WTC11 (cell line): ENCODE results near the gene TMEM72. TPM values are rescaled to one million over a fixed set of nuclear protein-coding genes. Genes with fewer than 3 reads are reported as not detected.

Experiments used
- ATAC-seq: fragments of 200-7000 bp; cut with Tn5 transposase; 2 replicates; pipeline ENCODE4 v1.10.0; 2021; ENCODE audit warnings: mild to moderate bottlenecking, moderate library complexity
- CTCF ChIA-PET: fragments of 300-600 bp; sonication (Branson Sonifier 250); formaldehyde crosslinking; loops from one replicate; lab custom pipeline; 2021; ENCODE audit warnings: antibody characterized with exemption; lab: Charles Lee
- POLR2A ChIA-PET: fragments of 350-600 bp; sonication (Branson Sonifier 250); formaldehyde crosslinking; loops from one replicate; lab custom pipeline; 2021; ENCODE audit warnings: antibody characterized with exemption; lab: Charles Lee
- DNase-seq: peaks from one replicate; pipeline ENCODE4 v3.0.0; 2021; ENCODE audit warnings: low spot score
- H3K27ac Mint-ChIP-seq: 2 replicates; pipeline ENCODE4 v1.8.0; 2021; ENCODE audit warnings: mixed read lengths
- H3K27me3 Mint-ChIP-seq: 2 replicates; pipeline ENCODE4 v1.8.0; 2021; ENCODE audit warnings: low read depth, mild to moderate bottlenecking, moderate library complexity, mixed read lengths
- H3K36me3 Mint-ChIP-seq: 2 replicates; pipeline ENCODE4 v1.8.0; 2021; ENCODE audit warnings: mixed read lengths
- H3K4me1 Mint-ChIP-seq: 2 replicates; pipeline ENCODE4 v1.8.0; 2022; ENCODE audit warnings: mixed read lengths
- H3K4me3 Mint-ChIP-seq: 2 replicates; pipeline ENCODE4 v1.8.0; 2021; ENCODE audit warnings: mild to moderate bottlenecking, moderate library complexity, mixed read lengths
- H3K9me3 Mint-ChIP-seq: 2 replicates; pipeline ENCODE4 v1.8.0; 2021; ENCODE audit warnings: mixed read lengths
- CREM ChIP-seq: sonication (generic); formaldehyde crosslinking; IDR thresholded peaks from 2 replicates; pipeline ENCODE4 v1.8.1; 2022; ENCODE audit warnings: mild to moderate bottlenecking, missing genetic modification reagents, moderate library complexity
- FOXP1 ChIP-seq: sonication (generic); formaldehyde crosslinking; IDR thresholded peaks from 2 replicates; pipeline ENCODE4 v1.8.0; 2022; ENCODE audit warnings: missing genetic modification reagents, mild to moderate bottlenecking, moderate library complexity, borderline replicate concordance
- GABPB1 ChIP-seq: sonication (generic); formaldehyde crosslinking; IDR thresholded peaks from 2 replicates; pipeline ENCODE4 v1.8.1; 2023; ENCODE audit warnings: mild to moderate bottlenecking, missing genetic modification reagents
- IRF2 ChIP-seq: sonication (generic); formaldehyde crosslinking; IDR thresholded peaks from 2 replicates; pipeline ENCODE4 v1.8.0; 2022; ENCODE audit warnings: low read depth, missing genetic modification reagents, borderline replicate concordance
- NFYB ChIP-seq: sonication (generic); formaldehyde crosslinking; conservative IDR thresholded peaks from 2 replicates; pipeline ENCODE4 v1.8.0; 2022; ENCODE audit warnings: low read depth, missing genetic modification reagents
- SMAD4 ChIP-seq: sonication (generic); formaldehyde crosslinking; IDR thresholded peaks from 2 replicates; pipeline ENCODE4 v1.8.0; 2022; ENCODE audit warnings: mild to moderate bottlenecking, missing genetic modification reagents
- ZBTB21 ChIP-seq: sonication (generic); formaldehyde crosslinking; IDR thresholded peaks from 2 replicates; pipeline ENCODE4 v1.8.1; 2023; ENCODE audit warnings: mild to moderate bottlenecking, missing genetic modification reagents, borderline replicate concordance
- ZNF138 ChIP-seq: sonication (generic); formaldehyde crosslinking; conservative IDR thresholded peaks from 2 replicates; pipeline ENCODE4 v1.8.1; 2022; ENCODE audit warnings: mild to moderate bottlenecking, moderate library complexity, missing genetic modification reagents
- ZNF423 ChIP-seq: fragments of 250-450 bp; sonication (Bioruptor Pico); IDR thresholded peaks from 2 replicates; pipeline ENCODE4 v2.1.2; 2022; ENCODE audit warnings: mild to moderate bottlenecking, moderate library complexity
- total RNA-seq: library from RNA; stranded (reverse); gene quantifications from 3 replicates; pipeline ENCODE4 v1.2.3, GENCODE V29; 2021
- TF ChIP-seq, protein P1 (sequence below): sonication (generic); formaldehyde crosslinking; IDR thresholded peaks from 2 replicates; pipeline ENCODE4 v1.8.1; 2022; ENCODE audit warnings: missing genetic modification reagents, borderline replicate concordance
- TF ChIP-seq, protein P2 (sequence below): sonication (generic); formaldehyde crosslinking; IDR thresholded peaks from 2 replicates; pipeline ENCODE4 v1.8.1; 2023; ENCODE audit warnings: mild to moderate bottlenecking, missing genetic modification reagents, moderate library complexity
- TF ChIP-seq, protein P3 (sequence below): sonication (generic); formaldehyde crosslinking; IDR thresholded peaks from 2 replicates; pipeline ENCODE4 v1.8.0; 2023; ENCODE audit warnings: missing genetic modification reagents, mild to moderate bottlenecking, borderline replicate concordance
- TF ChIP-seq, protein P4 (sequence below): sonication (generic); formaldehyde crosslinking; IDR thresholded peaks from 2 replicates; pipeline ENCODE4 v1.8.1; 2023; ENCODE audit warnings: mild to moderate bottlenecking, missing genetic modification reagents
- TF ChIP-seq, protein P5 (sequence below): fragments of 250-450 bp; sonication (Bioruptor Pico); IDR thresholded peaks from 2 replicates; pipeline ENCODE4 v1.8.0; 2021; ENCODE audit warnings: mild to moderate bottlenecking
- TF ChIP-seq, protein P6 (sequence below): fragments of 250-450 bp; sonication (Bioruptor Pico); IDR thresholded peaks from 2 replicates; pipeline ENCODE4 v1.9.0; 2021; ENCODE audit warnings: mild to moderate bottlenecking, borderline replicate concordance

Gene TMEM72
- total RNA-seq, 1 experiment from 2014 or later: not detected

DNA sequence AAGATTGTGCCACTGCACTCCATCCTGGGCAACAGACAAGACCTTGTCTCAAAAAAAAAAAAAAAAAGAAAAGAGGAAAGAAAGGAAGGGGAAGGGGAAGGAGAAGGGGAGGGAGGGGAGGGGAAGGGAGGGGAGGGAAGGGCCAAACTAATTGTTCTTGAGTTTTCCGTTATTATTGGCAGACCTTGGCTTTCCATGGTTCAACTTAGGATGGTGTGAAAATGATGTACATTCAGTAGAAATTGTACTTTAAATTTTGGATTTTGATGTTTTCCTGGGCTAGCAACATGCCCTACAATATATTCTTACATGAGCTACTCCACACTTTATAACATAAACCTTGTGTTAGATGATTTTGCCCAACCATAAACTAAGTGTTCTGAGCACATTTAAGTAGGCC lies 1.2 kb upstream of the TMEM72 start:
- Mint-ChIP-seq H3K9me3 (no peaks in the 10 kb centered on the region), H3K4me1 (peaks cover 46% of the 10 kb centered on the region), H3K36me3 (no peaks in the 10 kb centered on the region), H3K27me3 (no peaks in the 10 kb centered on the region; the same call in 1 of the 2 replicates), H3K27ac (no peak overlapping the region), H3K4me3 (no peak overlapping the region)
- ATAC-seq (no peak), DNase-seq (no peak)
- ChIA-PET POLR2A (no interaction called here), CTCF (interaction anchor here (2.3 to 4.3 kb wide), 2 partner anchors 15 to 23 kb away, joined by 14 to 25 read pairs; no protein-coding TSS in a partner anchor)
- TF ChIP-seq, protein P1, sequence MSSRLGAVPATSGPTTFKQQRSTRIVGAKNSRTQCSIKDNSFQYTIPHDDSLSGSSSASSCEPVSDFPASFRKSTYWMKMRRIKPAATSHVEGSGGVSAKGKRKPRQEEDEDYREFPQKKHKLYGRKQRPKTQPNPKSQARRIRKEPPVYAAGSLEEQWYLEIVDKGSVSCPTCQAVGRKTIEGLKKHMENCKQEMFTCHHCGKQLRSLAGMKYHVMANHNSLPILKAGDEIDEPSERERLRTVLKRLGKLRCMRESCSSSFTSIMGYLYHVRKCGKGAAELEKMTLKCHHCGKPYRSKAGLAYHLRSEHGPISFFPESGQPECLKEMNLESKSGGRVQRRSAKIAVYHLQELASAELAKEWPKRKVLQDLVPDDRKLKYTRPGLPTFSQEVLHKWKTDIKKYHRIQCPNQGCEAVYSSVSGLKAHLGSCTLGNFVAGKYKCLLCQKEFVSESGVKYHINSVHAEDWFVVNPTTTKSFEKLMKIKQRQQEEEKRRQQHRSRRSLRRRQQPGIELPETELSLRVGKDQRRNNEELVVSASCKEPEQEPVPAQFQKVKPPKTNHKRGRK (CRISPR knock-in tag): no peak
- TF ChIP-seq GABPB1: no peak
- no peak for TF ChIP-seq CREM
- TF ChIP-seq, protein P2, sequence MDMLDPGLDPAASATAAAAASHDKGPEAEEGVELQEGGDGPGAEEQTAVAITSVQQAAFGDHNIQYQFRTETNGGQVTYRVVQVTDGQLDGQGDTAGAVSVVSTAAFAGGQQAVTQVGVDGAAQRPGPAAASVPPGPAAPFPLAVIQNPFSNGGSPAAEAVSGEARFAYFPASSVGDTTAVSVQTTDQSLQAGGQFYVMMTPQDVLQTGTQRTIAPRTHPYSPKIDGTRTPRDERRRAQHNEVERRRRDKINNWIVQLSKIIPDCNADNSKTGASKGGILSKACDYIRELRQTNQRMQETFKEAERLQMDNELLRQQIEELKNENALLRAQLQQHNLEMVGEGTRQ (CRISPR knock-in tag): no peak
- TF ChIP-seq, protein P3, sequence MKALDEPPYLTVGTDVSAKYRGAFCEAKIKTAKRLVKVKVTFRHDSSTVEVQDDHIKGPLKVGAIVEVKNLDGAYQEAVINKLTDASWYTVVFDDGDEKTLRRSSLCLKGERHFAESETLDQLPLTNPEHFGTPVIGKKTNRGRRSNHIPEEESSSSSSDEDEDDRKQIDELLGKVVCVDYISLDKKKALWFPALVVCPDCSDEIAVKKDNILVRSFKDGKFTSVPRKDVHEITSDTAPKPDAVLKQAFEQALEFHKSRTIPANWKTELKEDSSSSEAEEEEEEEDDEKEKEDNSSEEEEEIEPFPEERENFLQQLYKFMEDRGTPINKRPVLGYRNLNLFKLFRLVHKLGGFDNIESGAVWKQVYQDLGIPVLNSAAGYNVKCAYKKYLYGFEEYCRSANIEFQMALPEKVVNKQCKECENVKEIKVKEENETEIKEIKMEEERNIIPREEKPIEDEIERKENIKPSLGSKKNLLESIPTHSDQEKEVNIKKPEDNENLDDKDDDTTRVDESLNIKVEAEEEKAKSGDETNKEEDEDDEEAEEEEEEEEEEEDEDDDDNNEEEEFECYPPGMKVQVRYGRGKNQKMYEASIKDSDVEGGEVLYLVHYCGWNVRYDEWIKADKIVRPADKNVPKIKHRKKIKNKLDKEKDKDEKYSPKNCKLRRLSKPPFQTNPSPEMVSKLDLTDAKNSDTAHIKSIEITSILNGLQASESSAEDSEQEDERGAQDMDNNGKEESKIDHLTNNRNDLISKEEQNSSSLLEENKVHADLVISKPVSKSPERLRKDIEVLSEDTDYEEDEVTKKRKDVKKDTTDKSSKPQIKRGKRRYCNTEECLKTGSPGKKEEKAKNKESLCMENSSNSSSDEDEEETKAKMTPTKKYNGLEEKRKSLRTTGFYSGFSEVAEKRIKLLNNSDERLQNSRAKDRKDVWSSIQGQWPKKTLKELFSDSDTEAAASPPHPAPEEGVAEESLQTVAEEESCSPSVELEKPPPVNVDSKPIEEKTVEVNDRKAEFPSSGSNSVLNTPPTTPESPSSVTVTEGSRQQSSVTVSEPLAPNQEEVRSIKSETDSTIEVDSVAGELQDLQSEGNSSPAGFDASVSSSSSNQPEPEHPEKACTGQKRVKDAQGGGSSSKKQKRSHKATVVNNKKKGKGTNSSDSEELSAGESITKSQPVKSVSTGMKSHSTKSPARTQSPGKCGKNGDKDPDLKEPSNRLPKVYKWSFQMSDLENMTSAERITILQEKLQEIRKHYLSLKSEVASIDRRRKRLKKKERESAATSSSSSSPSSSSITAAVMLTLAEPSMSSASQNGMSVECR (CRISPR knock-in tag): no peak
- TF ChIP-seq ZBTB21: no peak
- TF ChIP-seq IRF2: no peak
- no peak for TF ChIP-seq ZNF423
- TF ChIP-seq NFYB (CRISPR knock-in tag): no peak
- TF ChIP-seq SMAD4: no peak
- no peak for TF ChIP-seq ZNF138 (CRISPR knock-in tag)
- TF ChIP-seq, protein P4, sequence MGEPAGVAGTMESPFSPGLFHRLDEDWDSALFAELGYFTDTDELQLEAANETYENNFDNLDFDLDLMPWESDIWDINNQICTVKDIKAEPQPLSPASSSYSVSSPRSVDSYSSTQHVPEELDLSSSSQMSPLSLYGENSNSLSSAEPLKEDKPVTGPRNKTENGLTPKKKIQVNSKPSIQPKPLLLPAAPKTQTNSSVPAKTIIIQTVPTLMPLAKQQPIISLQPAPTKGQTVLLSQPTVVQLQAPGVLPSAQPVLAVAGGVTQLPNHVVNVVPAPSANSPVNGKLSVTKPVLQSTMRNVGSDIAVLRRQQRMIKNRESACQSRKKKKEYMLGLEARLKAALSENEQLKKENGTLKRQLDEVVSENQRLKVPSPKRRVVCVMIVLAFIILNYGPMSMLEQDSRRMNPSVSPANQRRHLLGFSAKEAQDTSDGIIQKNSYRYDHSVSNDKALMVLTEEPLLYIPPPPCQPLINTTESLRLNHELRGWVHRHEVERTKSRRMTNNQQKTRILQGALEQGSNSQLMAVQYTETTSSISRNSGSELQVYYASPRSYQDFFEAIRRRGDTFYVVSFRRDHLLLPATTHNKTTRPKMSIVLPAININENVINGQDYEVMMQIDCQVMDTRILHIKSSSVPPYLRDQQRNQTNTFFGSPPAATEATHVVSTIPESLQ: no peak

- Mint-ChIP-seq H3K9me3 (no peaks in the 10 kb centered on the region), H3K36me3 (no peaks in the 10 kb centered on the region), H3K27ac (no peak overlapping the region), H3K27me3 (no peaks in the 10 kb centered on the region; the same call in 1 of the 2 replicates), H3K4me3 (no peak overlapping the region), H3K4me1 (peaks cover 46% of the 10 kb centered on the region)
- DNase-seq: no peak
- ChIA-PET POLR2A (no interaction called here), CTCF (interaction anchor here (1.4 to 4.3 kb wide), 5 partner anchors 15 to 80 kb away, joined by 4 to 25 read pairs (median 8); no protein-coding TSS in a partner anchor)
- TF ChIP-seq, protein P5, sequence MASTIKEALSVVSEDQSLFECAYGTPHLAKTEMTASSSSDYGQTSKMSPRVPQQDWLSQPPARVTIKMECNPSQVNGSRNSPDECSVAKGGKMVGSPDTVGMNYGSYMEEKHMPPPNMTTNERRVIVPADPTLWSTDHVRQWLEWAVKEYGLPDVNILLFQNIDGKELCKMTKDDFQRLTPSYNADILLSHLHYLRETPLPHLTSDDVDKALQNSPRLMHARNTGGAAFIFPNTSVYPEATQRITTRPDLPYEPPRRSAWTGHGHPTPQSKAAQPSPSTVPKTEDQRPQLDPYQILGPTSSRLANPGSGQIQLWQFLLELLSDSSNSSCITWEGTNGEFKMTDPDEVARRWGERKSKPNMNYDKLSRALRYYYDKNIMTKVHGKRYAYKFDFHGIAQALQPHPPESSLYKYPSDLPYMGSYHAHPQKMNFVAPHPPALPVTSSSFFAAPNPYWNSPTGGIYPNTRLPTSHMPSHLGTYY (CRISPR knock-in tag): no peak
- TF ChIP-seq FOXP1 (CRISPR knock-in tag): no peak
- TF ChIP-seq, protein P6, sequence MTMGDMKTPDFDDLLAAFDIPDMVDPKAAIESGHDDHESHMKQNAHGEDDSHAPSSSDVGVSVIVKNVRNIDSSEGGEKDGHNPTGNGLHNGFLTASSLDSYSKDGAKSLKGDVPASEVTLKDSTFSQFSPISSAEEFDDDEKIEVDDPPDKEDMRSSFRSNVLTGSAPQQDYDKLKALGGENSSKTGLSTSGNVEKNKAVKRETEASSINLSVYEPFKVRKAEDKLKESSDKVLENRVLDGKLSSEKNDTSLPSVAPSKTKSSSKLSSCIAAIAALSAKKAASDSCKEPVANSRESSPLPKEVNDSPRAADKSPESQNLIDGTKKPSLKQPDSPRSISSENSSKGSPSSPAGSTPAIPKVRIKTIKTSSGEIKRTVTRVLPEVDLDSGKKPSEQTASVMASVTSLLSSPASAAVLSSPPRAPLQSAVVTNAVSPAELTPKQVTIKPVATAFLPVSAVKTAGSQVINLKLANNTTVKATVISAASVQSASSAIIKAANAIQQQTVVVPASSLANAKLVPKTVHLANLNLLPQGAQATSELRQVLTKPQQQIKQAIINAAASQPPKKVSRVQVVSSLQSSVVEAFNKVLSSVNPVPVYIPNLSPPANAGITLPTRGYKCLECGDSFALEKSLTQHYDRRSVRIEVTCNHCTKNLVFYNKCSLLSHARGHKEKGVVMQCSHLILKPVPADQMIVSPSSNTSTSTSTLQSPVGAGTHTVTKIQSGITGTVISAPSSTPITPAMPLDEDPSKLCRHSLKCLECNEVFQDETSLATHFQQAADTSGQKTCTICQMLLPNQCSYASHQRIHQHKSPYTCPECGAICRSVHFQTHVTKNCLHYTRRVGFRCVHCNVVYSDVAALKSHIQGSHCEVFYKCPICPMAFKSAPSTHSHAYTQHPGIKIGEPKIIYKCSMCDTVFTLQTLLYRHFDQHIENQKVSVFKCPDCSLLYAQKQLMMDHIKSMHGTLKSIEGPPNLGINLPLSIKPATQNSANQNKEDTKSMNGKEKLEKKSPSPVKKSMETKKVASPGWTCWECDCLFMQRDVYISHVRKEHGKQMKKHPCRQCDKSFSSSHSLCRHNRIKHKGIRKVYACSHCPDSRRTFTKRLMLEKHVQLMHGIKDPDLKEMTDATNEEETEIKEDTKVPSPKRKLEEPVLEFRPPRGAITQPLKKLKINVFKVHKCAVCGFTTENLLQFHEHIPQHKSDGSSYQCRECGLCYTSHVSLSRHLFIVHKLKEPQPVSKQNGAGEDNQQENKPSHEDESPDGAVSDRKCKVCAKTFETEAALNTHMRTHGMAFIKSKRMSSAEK (CRISPR knock-in tag): no peak
- TF ChIP-seq, protein P2 (CRISPR knock-in tag): no peak
- ATAC-seq: no peak
Measured at GRCh38 chr10:44910602-44911001, 535 bp upstream of the TMEM72 start.
